ENCODE data around the gene TMPRSS11F.
"Not testable (repeated sequence)": the region's sequence is repeated elsewhere in the genome, so short reads cannot be mapped to it uniquely, and the experiment has no call there.

Gene TMPRSS11F

DNA sequence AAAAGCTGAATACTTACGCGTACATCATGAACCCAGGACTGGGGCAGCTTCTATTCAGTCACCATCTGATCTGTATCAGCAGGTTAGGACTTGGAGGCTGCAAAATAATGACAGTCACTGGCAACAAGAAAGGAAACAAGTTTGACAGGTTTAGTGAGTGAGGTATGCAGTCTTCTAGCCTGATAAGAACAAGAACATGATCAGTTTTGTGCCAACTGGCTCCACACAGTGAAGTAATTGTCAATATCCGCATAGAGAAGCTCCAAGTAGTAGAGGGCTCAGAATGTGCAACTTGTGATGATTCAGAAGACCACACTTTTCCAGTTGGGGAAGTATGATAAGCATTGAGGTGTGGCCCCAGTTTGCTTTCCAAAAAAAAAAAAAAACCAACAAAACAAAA, at the start of gene TMPRSS11F:
TMPRSS11F (minus strand) TSS at position 77 of the 400 bp plus-strand sequence; CDS start at position 28, 49 bp downstream.
- peak within 1 kb of the TSS; percentile 19; the same call in 1 of the 2 replicates for H3K27ac ChIP-seq
- no peak for TF ChIP-seq ZFX (IDR thresholded peaks at IDR 0.05; ENCODE audit: borderline replicate concordance)
- no peak for TF ChIP-seq CTCF (IDR thresholded peaks at IDR 0.05)

DNA sequence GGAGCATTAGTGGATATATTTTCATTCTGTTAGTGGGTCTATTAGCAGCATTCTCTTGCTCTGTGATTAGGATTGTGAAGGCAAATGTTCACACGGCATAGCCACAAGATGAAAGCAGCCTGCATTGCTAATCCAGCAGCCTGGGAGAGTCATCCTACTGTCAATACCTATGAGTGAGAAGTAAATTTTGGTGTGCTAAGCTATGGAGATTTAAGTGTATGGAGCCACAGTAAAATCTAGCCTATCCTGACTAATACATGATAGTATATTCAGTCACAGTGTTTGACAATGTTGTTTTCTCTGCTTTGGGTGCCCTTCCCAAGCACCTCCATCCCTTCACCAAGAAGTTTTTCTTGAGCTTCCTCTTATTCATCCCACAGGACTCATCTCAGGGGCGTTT, 47.2 kb upstream of the TMPRSS11F start:
- no peak for TF ChIP-seq ZFX (IDR thresholded peaks at IDR 0.05; ENCODE audit: borderline replicate concordance)
- no peak for TF ChIP-seq CTCF (IDR thresholded peaks at IDR 0.05)
- no peak overlapping the region for H3K27ac ChIP-seq

DNA sequence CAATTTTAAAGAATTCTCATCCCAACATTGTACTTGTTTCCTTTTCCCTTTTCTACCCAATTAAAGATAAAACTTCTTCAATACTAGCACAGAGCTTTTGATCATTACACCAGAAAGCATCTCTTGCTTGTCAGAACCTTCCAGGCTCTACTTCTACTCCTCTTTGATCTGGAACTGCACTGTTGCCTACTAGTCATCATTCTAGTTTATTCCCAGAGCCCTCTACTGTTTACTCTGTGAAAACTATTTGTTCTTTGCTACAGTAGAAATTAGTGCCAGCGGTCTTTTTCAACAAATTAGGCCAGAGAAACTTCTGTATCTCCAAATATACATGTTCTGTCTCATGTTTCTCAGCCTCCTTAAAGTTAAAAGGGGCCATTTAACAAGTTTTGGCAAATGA, 46.8 kb upstream of the TMPRSS11F start:
- no peak overlapping the region for H3K27ac ChIP-seq
- TF ChIP-seq ZFX (IDR thresholded peaks at IDR 0.05; ENCODE audit: borderline replicate concordance) (no peak), CTCF (IDR thresholded peaks at IDR 0.05) (no peak)

DNA sequence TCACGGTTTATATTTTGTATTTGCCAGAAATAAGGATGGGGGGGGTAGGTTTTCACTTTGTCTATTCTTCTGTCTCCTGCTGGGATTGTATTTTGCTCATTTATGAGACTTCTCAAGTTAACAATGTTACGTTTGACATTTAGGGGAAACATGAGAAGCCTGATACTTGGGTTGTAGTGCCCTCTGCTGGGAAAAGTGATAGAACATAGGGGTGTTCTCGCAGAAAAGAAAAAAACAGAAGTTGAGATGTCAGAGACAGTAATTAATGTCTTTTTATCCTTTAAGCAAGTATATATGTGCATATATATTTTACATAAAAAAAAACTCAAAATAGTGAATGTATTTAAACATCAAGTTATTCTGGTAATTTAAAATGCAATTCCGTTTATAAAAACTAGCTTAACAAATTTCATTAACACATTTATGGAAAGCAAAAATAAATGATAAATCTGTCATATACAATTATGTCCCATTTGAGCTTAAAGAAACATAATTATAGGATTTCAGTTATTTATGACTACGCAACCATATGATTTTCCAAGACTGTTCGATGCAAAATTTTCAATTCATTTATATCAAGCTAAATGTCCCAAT, 46.0 kb upstream of the TMPRSS11F start:
- H3K27ac ChIP-seq, result no peak overlapping the region
- TF ChIP-seq ZFX (IDR thresholded peaks at IDR 0.05; ENCODE audit: borderline replicate concordance), result no peak
- TF ChIP-seq CTCF (IDR thresholded peaks at IDR 0.05), result peak; percentile 83

DNA sequence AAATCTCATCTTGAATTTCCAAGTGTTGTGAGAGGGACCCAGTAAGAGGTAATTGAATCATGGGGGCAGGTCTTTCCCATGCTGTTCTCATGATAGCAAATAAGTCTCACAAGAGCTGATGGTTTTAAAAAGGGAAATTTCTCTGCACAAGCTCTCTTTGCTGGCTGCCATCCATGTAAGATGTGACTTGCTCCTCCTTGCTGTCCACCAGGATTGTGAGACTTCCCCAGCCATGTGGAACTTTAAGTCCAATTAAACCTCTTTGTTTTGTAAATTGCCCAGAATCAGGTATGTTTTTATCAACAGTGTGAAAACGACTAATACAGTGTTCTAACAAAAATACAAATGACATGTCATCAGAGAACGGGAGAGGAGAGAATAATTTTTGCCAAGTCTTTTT, 44.7 kb upstream of the TMPRSS11F start:
- H3K27ac ChIP-seq, result not testable (repeated sequence)

DNA sequence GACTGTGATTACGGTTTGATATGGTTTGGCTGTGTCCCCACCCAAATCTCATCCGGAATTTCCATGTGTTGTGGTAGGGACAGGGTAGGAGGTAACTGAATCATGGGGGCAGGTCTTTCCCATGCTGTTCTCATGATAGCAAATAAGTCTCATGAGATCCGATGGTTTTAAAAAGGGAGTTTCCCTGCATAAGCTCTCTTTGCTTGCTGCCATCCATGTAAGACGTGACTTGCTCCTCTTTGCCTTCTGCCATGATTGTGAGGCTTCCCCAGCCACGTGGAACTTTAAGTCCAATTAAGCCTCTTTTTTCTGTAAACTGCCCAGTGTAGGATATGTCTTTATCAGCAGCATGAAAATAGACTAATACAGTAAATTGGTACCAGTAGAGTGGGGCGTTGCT, 42.5 kb upstream of the TMPRSS11F start:
- H3K27ac ChIP-seq, result not testable (repeated sequence)

DNA sequence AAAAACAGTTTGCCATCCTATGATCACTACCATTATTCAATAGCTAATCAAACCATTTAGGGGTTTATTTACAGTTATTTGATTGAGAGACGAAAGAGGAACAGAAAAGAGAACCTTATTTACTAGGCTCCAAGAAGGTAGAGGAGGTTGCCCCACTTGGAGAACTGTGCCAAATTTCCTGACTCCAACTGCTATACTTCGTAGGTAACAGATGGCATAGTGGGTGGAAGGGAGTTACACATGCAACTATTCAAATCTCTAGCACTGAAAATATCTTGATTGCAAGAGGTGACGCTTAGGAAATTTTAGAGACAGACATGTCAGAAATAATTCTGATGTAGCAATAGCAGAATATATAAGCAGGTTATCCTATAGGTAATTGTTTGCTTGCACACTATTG, 38.0 kb upstream of the TMPRSS11F start:
- H3K27ac ChIP-seq, result no peak overlapping the region
- TF ChIP-seq ZFX (IDR thresholded peaks at IDR 0.05; ENCODE audit: borderline replicate concordance), result no peak
- no peak for TF ChIP-seq CTCF (IDR thresholded peaks at IDR 0.05)

DNA sequence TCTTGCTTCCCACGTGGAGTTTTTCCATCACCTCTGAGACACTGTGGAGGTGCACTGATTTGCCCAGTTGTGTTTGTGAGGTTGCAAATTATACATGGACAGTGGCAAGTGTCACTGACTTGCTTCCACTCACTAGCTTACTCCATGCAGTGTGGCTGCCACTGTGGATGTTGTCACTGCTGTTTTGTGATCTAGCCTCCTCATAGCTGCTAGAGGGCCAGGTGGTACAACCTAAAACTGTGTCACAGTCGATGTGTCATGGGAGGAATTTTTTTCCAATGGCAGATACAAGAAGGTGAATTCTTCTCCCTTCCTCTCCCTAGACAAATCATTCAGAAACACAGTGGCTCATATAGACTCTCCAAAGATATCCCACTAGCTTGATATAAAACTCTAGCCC, 37.5 kb upstream of the TMPRSS11F start:
- TF ChIP-seq ZFX (IDR thresholded peaks at IDR 0.05; ENCODE audit: borderline replicate concordance), result no peak
- no peak for TF ChIP-seq CTCF (IDR thresholded peaks at IDR 0.05)
- H3K27ac ChIP-seq, result no peak overlapping the region

Measured in 22Rv1 (cell line).